Activated CD4-positive, alpha-beta T cell treated with anti-CD3 and anti-CD28 coated beads, Interleukin-2, amount 50 U/mL, for 24 hours (primary cell): ENCODE results near the gene ADORA1.

Experiments used
- DNase-seq, 2 donors: peaks; one replicate each; pipeline ENCODE4 v3.0.0-alpha.2; 2020; ENCODE audit warnings: low read depth in 1 of 2, low spot score in 1 of 2

ADORA1 gene

DNA sequence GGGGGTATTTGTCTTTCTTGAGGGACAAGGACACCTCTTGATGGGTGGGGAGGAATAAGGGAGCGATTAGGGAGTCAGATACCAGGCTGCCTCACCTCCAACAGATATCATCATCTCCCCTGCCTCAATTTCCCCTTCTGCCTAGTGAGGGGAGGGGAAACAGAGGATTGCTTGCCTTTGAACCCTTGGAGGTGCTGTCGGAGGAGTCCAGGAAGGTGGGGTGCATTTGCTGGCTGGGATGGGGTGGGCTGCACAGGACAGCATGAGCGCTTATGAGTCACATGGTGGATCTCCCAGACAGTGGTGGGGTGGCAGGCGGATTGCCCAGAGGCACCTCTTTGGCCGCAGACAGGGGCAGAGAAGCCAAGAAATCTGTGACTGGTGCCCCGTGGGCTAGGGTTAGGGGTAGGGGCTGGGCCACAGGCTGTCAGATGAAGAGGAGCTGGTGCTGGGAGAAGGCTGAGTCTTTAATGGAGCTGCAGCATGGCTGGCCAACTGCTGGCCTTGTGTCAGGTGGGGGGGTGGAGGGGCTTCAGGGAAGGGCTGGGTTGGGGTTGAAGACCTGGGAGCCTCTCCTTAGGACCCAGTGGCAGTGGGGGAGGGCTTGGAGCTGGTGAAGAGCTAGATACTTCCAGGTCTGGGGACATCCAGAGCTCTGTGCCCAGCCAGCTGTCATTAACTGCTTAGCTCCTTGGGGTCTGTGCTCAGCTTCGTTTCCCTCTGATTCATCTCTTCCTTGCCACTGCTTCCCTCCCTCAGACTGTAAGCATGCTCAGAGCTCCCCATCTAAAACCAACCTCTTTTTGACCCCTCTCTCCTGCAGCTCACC lies 7.0 kb upstream of the ADORA1 start:
- DNase-seq = no peak

DNA sequence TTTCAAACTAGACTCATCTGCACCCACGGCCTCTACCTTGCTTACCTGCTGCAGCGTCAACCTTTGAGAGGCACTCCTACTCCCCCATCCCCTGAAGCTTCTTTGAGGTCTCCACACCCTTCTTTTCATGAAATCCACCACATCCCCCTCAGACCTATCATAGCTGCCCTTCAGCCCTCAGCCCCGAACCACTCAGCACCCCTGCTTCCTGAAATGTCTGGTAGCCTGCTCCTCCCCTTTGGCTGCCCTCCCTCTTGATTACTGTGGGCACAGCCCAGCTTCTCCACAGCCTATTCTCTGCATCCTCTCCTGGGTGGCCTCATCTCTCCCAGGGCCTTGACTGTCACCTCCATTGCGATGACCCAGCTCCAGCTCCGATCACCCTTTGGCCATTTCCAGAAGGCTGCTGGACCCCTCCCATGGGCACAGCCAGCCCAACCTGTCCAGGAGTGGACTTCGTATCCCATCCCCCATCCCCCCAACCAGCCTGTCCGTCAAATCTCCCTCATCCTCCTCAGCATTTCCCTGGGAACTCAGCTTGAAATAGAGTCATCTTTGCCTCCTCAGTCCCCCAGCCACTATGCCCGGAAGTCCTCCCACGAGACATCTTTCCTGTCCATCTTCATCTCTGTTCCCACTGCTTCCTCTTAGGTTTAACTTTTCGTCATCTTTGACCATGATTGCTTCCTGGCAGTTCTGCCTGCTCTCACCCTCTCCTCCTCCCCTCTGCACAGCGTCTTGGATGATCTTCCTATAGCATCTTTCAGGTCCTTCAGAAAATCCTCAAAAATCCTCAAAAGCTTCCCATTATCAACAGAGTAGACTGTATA lies 6.1 kb upstream of the ADORA1 start:
- DNase-seq = no peak

GRCh38 chr1:203122159-203122558 lies 5.4 kb upstream of the ADORA1 start:
- DNase-seq = no peak

DNA sequence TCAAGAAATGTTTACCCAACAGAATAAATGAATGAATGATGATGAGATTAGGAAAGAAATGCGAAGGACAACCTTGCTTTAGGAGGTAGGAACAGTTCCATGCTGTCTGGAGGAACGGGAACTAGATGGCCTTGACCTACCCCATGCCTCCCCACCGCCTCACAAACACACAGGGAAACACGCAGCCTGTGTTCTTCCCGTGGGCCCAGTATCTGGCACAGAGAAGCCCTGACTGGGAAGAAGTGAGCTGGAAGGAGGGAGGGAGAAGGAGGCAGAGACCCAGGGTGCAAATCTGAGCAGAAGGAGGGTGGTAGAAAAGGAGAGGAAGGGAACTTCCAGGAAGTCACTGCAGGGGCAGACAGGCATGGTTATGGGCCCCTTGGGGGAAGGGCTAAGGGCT lies 3.5 kb upstream of the ADORA1 start:
- DNase-seq = no peak

DNA sequence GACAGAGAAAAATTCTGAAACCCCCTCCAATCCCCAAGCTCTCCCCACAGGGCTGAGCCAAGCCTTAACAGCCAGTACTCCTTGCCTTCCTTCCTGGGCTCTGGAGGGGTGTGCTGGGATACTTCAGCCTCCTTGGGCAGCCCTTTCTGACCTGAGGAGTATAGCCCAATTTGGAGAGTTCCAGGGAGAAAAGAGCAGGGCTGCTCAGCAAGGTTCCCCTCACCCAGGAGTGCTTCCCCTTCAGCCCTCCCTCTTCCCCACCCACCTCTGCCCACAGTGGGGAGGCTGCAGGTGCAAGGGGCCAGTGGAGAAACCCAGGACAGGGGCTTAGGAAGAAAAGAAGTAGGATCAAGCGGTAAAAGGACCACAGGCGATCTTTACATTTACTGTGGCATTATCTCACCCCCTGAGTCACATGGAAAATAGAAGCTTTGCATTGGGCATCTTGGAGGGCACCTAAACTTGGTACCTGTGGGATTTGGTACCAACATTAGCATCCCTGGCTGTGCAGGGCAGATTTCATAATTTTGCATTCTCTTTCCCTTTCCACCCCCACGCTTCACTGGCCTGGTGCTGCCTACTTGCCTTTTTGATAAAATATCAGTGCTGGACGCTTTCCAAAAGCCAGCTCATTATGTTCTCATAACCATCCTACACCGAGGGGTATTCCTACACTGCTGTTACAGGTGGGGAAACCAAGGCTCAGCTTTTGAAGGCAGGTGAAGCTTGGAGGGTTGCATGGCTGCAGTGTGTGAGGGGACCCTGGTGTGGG lies 2.8 kb upstream of the ADORA1 start:
- DNase-seq = no peak

- no peak for DNase-seq
Measured at GRCh38 chr1:203126151-203126865, 1.2 kb upstream of the ADORA1 start.

- DNase-seq = no peak
Measured at GRCh38 chr1:203126866-203127665, 460 bp upstream of the ADORA1 start.

DNA sequence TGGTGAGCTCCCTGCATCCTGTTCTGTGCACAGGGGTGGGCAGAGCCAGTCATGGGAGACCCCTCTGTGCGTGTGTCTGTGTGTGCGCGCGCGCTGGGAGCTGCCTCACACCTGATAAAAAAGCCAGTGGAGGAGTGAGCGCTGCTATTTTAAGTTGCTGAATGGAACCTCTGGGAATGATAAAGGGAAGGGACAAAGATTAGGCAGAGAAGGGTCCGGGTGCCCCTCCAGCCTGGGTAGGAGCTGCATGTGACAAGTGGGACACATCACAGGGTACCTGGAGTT lies 847 bp downstream of the ADORA1 start:
- no peak for DNase-seq

- no peak for DNase-seq
Measured at GRCh38 chr1:203128716-203129500, 1.4 kb downstream of the ADORA1 start.

GRCh38 chr1:203129501-203130231 lies 2.1 kb downstream of the ADORA1 start:
- DNase-seq = no peak

- DNase-seq = no peak
Measured at GRCh38 chr1:203130358-203130985, 2.9 kb downstream of the ADORA1 start.

GRCh38 chr1:203131548-203132200 lies 4.1 kb downstream of the ADORA1 start:
- DNase-seq = no peak

DNA sequence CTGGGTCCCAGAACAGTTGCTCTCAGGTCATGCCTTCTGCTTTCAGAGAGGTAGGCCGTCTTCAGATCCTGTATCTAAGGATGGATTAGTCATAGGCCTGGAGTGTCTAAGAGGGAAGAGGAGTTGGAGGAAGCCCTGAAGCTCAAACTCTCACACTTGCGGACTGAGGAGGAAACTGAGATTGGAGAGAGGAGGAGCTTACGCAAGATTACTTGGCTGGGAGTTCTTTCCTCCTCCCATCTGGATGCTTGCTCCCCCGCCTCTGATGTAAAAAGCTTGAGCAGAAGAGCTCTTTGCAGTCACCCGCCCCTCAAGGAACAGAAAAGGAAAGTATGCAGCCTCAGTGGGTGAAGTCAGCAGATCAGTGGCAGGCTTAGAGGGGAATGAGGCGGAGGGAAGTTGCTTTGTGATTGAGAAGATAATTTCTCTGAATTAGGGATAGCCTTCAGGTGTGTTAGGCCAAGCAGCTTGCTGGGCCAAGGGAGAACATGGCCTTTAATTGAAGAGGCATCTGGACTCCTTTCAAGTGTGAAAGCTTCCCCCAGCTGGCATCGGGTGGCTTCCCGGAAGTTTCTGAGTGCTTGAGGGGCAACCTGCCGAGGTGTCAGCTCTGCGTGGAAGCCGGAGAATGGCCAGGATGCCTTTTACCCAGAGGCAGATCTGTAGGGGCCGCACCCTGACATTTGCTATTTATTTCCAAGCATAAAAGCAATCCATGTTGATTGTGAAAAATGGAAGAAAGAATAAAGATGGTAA lies 6.6 kb downstream of the ADORA1 start:
- no peak for DNase-seq

DNA sequence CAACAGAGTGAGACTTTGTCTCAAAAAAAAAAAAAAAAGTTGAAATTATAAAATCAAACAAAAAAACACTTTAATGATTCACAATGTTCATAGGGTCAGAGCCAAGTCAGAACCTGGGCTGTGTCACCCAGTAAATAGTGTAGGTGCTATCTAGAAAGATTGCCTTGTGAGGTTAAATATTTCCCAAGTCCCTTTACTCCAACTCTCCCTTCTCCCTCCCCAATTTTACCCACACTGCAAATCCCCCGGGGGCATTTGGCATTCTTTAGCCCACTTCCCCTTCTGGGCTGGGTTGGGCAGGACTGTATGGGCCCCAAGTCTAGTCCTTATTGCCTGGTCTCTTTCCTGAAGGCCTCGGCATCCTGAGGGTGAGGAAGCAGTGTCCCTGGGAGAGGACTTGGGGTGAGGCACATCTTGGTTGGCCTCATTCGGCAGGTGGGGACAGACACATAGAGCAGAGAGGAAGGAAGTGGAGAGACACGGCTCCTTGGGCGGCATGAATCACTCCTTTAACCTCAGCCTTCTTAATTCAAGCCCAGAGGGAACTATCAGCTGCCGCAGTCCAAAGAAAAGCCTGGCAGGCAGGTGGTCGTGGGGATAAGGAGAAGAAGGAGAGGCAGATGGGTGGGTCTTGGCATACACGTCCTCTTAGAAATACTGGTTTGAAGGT lies 8.2 kb downstream of the ADORA1 start:
- no peak for DNase-seq

GRCh38 chr1:203136409-203137042 lies 9.0 kb downstream of the ADORA1 start:
- DNase-seq = no peak

DNA sequence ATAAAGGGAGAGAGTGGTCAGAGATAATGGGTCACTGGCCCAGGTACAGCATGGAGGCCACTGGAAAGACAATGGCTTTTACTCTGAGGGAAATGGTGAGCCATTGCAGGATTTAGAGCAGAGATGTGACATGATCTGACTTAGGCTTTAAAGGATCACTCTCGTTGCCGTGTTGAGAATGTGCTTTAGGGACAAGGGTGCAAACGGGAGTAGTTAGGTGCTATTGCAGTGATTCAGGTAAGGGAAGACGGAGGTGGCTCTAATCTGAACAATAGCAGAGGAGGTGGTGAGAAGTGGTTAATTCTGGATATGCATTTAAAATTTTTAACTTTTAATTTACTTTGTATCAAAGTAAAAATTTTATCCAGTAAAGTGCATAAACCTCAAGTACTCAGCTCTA lies 9.8 kb downstream of the ADORA1 start:
- no peak for DNase-seq
